ENCODE data around the gene GRIA2. TPM values are rescaled to one million over a fixed set of nuclear protein-coding genes. Genes with fewer than 3 reads are reported as not detected.
"Not testable (repeated sequence)": the region's sequence is repeated elsewhere in the genome, so short reads cannot be mapped to it uniquely, and the experiment has no call there.

GRIA2 gene
- polyA plus RNA-seq (ENCODE audit: insufficient read depth in 1 of 5, insufficient read length in 5 of 5, low replicate concordance in 1 of 5): 1 to 10 TPM in 4 of 5 donors, under 1 TPM in 1; 0.83 to 3.5 (median 2.6) TPM
- long read RNA-seq, donor 1: 0 reads
- long read RNA-seq, donor 2: 0 reads
- long read RNA-seq, donor 3: 0 reads
- long read RNA-seq, donor 4: 0 reads
- long read RNA-seq, donor 5: 0 reads
- long read RNA-seq, donor 6: 0 reads
- long read RNA-seq, donor 7: 0 reads
- long read RNA-seq, donor 8: 0 reads

GRCh38 chr4:157220371-157220881 is at the start of gene GRIA2:
Gene GRIA2, plus strand, starts transcription at chr4:157220728. Its CDS starts 315 bp downstream, at chr4:157221043.
- peak; percentile 75 to 80 for DNase-seq

- DNase-seq: no peak
These were observed 48.5 kb upstream of the GRIA2 start for GRCh38 chr4:157172011-157172410.

GRCh38 chr4:157180268-157180667 is 40.3 kb upstream of the GRIA2 start:
- not testable (repeated sequence) for DNase-seq

GRCh38 chr4:157184300-157184699 is 36.2 kb upstream of the GRIA2 start:
- no peak for DNase-seq

- no peak for DNase-seq
These were observed 35.2 kb upstream of the GRIA2 start for GRCh38 chr4:157185363-157185762.

- no peak for DNase-seq
These were observed 25.2 kb upstream of the GRIA2 start for GRCh38 chr4:157195374-157195773.

- no peak for DNase-seq
These were observed 24.5 kb upstream of the GRIA2 start for GRCh38 chr4:157196046-157196445.

GRCh38 chr4:157204634-157205244 is 15.8 kb upstream of the GRIA2 start:
- no peak for DNase-seq

- DNase-seq: no peak
These were observed 2.8 kb upstream of the GRIA2 start for GRCh38 chr4:157217708-157218107.

- DNase-seq: no peak
These were observed 687 bp upstream of the GRIA2 start for GRCh38 chr4:157219711-157220370.

- no peak for DNase-seq
These were observed 932 bp downstream of the GRIA2 start for GRCh38 chr4:157221426-157221894.

- DNase-seq: peak in 1 of 2 donors; percentile 7
These were observed 1.6 kb downstream of the GRIA2 start for GRCh38 chr4:157221895-157222770.

- DNase-seq: no peak
These were observed 2.2 kb downstream of the GRIA2 start for GRCh38 chr4:157222771-157223160.

GRCh38 chr4:157223456-157223855 is 2.9 kb downstream of the GRIA2 start:
- no peak for DNase-seq

GRCh38 chr4:157225096-157225495 is 4.6 kb downstream of the GRIA2 start:
- DNase-seq: no peak

- DNase-seq: no peak
These were observed 5.5 kb downstream of the GRIA2 start for GRCh38 chr4:157226035-157226434.

GRCh38 chr4:157226601-157227000 is 6.1 kb downstream of the GRIA2 start:
- no peak for DNase-seq

- no peak for DNase-seq
These were observed 11.0 kb downstream of the GRIA2 start for GRCh38 chr4:157231525-157231924.

- no peak for DNase-seq
These were observed 22.3 kb downstream of the GRIA2 start for GRCh38 chr4:157242871-157243270.

- no peak for DNase-seq
These were observed 23.8 kb downstream of the GRIA2 start for GRCh38 chr4:157244348-157244747.

- no peak for DNase-seq
These were observed 24.8 kb downstream of the GRIA2 start for GRCh38 chr4:157245351-157245750.

GRCh38 chr4:157246964-157247363 is 26.4 kb downstream of the GRIA2 start:
- no peak for DNase-seq
